ENCODE measurements around the gene ZC3H13.
A peak's percentile ranks its signal among the peaks of the same experiment; 100 is the strongest.

DNA sequence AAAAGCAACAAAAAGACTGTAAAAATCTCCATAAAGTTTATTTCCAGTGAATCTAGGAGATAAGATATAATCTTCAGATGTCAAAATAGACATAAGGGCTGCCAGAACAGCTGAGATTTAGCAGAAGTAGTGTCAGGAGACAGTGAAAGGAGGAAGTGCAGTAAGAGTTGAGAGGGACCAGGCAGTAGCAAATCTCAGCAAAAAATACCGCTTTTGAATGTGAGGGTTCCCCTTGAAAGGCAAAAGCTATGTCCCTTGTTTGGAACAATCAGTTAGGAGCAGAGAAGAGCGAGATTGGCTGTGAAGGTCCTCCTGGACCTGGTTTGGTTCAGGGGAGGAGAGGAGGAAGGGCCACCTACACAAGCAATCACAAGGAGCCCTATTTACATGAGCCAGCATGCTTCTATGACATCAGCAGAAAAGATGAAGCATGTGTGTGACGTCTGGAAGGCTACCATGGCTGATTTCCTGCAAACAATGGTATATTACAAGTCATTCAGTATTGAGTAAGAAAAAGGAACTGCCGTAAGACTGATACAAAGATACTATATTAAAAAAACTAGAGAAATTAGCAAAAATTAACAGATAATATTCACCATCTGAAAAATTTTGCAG is 102.1 kb downstream of the ZC3H13 start:
- TF ChIP-seq EP300 (IDR thresholded peaks at IDR 0.05) (no peak), POLR2A (IDR thresholded peaks at IDR 0.05) (no peak), POLR2AphosphoS5 (IDR thresholded peaks at IDR 0.05) (peak in 1 of 2 donors; percentile 32)
- TF ChIP-seq, protein P1, sequence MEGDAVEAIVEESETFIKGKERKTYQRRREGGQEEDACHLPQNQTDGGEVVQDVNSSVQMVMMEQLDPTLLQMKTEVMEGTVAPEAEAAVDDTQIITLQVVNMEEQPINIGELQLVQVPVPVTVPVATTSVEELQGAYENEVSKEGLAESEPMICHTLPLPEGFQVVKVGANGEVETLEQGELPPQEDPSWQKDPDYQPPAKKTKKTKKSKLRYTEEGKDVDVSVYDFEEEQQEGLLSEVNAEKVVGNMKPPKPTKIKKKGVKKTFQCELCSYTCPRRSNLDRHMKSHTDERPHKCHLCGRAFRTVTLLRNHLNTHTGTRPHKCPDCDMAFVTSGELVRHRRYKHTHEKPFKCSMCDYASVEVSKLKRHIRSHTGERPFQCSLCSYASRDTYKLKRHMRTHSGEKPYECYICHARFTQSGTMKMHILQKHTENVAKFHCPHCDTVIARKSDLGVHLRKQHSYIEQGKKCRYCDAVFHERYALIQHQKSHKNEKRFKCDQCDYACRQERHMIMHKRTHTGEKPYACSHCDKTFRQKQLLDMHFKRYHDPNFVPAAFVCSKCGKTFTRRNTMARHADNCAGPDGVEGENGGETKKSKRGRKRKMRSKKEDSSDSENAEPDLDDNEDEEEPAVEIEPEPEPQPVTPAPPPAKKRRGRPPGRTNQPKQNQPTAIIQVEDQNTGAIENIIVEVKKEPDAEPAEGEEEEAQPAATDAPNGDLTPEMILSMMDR (IDR thresholded peaks at IDR 0.05), result no peak

Measured in upper lobe of left lung (tissue), 4 donors.